WTC11 (cell line): Measurements from ENCODE around the gene PRRC2A. TPM values are rescaled to one million over a fixed set of nuclear protein-coding genes. Genes with fewer than 3 reads are reported as not detected.

Experiments
- ATAC-seq: fragments of 200-7000 bp; cut with Tn5 transposase; 2 replicates; pipeline ENCODE4 v1.10.0; 2021; ENCODE audit warnings: mild to moderate bottlenecking, moderate library complexity
- CTCF ChIA-PET: fragments of 300-600 bp; sonication (Branson Sonifier 250); formaldehyde crosslinking; loops from one replicate; lab custom pipeline; 2021; ENCODE audit warnings: antibody characterized with exemption; lab: Charles Lee
- POLR2A ChIA-PET: fragments of 350-600 bp; sonication (Branson Sonifier 250); formaldehyde crosslinking; loops from one replicate; lab custom pipeline; 2021; ENCODE audit warnings: antibody characterized with exemption; lab: Charles Lee
- DNase-seq: peaks from one replicate; pipeline ENCODE4 v3.0.0; 2021; ENCODE audit warnings: low spot score
- H3K27ac Mint-ChIP-seq: 2 replicates; pipeline ENCODE4 v1.8.0; 2021; ENCODE audit warnings: mixed read lengths
- H3K27me3 Mint-ChIP-seq: 2 replicates; pipeline ENCODE4 v1.8.0; 2021; ENCODE audit warnings: low read depth, mild to moderate bottlenecking, moderate library complexity, mixed read lengths
- H3K36me3 Mint-ChIP-seq: 2 replicates; pipeline ENCODE4 v1.8.0; 2021; ENCODE audit warnings: mixed read lengths
- H3K4me1 Mint-ChIP-seq: 2 replicates; pipeline ENCODE4 v1.8.0; 2022; ENCODE audit warnings: mixed read lengths
- H3K4me3 Mint-ChIP-seq: 2 replicates; pipeline ENCODE4 v1.8.0; 2021; ENCODE audit warnings: mild to moderate bottlenecking, moderate library complexity, mixed read lengths
- H3K9me3 Mint-ChIP-seq: 2 replicates; pipeline ENCODE4 v1.8.0; 2021; ENCODE audit warnings: mixed read lengths
- E2F1 ChIP-seq: sonication (generic); formaldehyde crosslinking; IDR thresholded peaks from 2 replicates; pipeline ENCODE4 v1.8.0; 2022; ENCODE audit warnings: mild to moderate bottlenecking, missing genetic modification reagents
- ELF4 ChIP-seq: sonication (generic); formaldehyde crosslinking; IDR thresholded peaks from 2 replicates; pipeline ENCODE4 v1.8.1; 2022; ENCODE audit warnings: low read depth, mild to moderate bottlenecking, moderate library complexity, missing genetic modification reagents
- ESRRA ChIP-seq: sonication (generic); formaldehyde crosslinking; IDR thresholded peaks from 2 replicates; pipeline ENCODE4 v1.8.1; 2022; ENCODE audit warnings: mild to moderate bottlenecking, missing genetic modification reagents, borderline replicate concordance
- FOXJ3 ChIP-seq: sonication (generic); formaldehyde crosslinking; IDR thresholded peaks from 2 replicates; pipeline ENCODE4 v1.9.0; 2021; ENCODE audit warnings: missing genetic modification reagents, mild to moderate bottlenecking, borderline replicate concordance
- GABPB1 ChIP-seq: sonication (generic); formaldehyde crosslinking; IDR thresholded peaks from 2 replicates; pipeline ENCODE4 v1.8.1; 2023; ENCODE audit warnings: mild to moderate bottlenecking, missing genetic modification reagents
- HMGA2 ChIP-seq: fragments of 250-450 bp; sonication (Bioruptor Pico); IDR thresholded peaks from 2 replicates; pipeline ENCODE4 v1.4.0; 2021; ENCODE audit warnings: mild to moderate bottlenecking, moderate library complexity
- JUN ChIP-seq: sonication (generic); formaldehyde crosslinking; IDR thresholded peaks from 2 replicates; pipeline ENCODE4 v1.8.0; 2023; ENCODE audit warnings: mild to moderate bottlenecking, missing genetic modification reagents
- NFATC4 ChIP-seq: fragments of 250-450 bp; sonication (Bioruptor Pico); IDR thresholded peaks from 2 replicates; pipeline ENCODE4 v1.9.0; 2021; ENCODE audit warnings: mild to moderate bottlenecking
- NFE2L1 ChIP-seq: sonication (generic); formaldehyde crosslinking; IDR thresholded peaks from 2 replicates; pipeline ENCODE4 v1.8.1; 2023; ENCODE audit warnings: missing genetic modification reagents
- NR3C1 ChIP-seq: sonication (generic); formaldehyde crosslinking; conservative IDR thresholded peaks from 2 replicates; pipeline ENCODE4 v1.8.1; 2023; ENCODE audit warnings: low read depth, mild to moderate bottlenecking, missing genetic modification reagents
- PRDM15 ChIP-seq: sonication (generic); formaldehyde crosslinking; IDR thresholded peaks from 2 replicates; pipeline ENCODE4 v1.8.0; 2022; ENCODE audit warnings: missing genetic modification reagents
- RORB ChIP-seq: fragments of 250-450 bp; sonication (Bioruptor Pico); IDR thresholded peaks from 2 replicates; pipeline ENCODE4 v1.9.0; 2021; ENCODE audit warnings: mild to moderate bottlenecking
- SOX15 ChIP-seq: fragments of 250-450 bp; sonication (Bioruptor Pico); IDR thresholded peaks from 2 replicates; pipeline ENCODE4 v1.9.0; 2021; ENCODE audit warnings: mild to moderate bottlenecking
- TEAD1 ChIP-seq: sonication (generic); formaldehyde crosslinking; IDR thresholded peaks from 2 replicates; pipeline ENCODE4 v1.8.0; 2022; ENCODE audit warnings: mild to moderate bottlenecking, missing genetic modification reagents
- ZBTB21 ChIP-seq: sonication (generic); formaldehyde crosslinking; IDR thresholded peaks from 2 replicates; pipeline ENCODE4 v1.8.1; 2023; ENCODE audit warnings: mild to moderate bottlenecking, missing genetic modification reagents, borderline replicate concordance
- ZNF138 ChIP-seq: sonication (generic); formaldehyde crosslinking; conservative IDR thresholded peaks from 2 replicates; pipeline ENCODE4 v1.8.1; 2022; ENCODE audit warnings: mild to moderate bottlenecking, moderate library complexity, missing genetic modification reagents
- ZNF232 ChIP-seq: sonication (generic); formaldehyde crosslinking; IDR thresholded peaks from 2 replicates; pipeline ENCODE4 v1.8.0; 2022; ENCODE audit warnings: mild to moderate bottlenecking, missing genetic modification reagents
- ZNF423 ChIP-seq: fragments of 250-450 bp; sonication (Bioruptor Pico); IDR thresholded peaks from 2 replicates; pipeline ENCODE4 v2.1.2; 2022; ENCODE audit warnings: mild to moderate bottlenecking, moderate library complexity
- ZNF671 ChIP-seq: fragments of 250-450 bp; sonication (Bioruptor Pico); IDR thresholded peaks from 2 replicates; pipeline ENCODE4 v1.8.0; 2021; ENCODE audit warnings: mild to moderate bottlenecking
- total RNA-seq: library from RNA; stranded (reverse); gene quantifications from 3 replicates; pipeline ENCODE4 v1.2.3, GENCODE V29; 2021
- TF ChIP-seq, protein P1 (sequence below): fragments of 250-450 bp; sonication (Bioruptor Pico); IDR thresholded peaks from 2 replicates; pipeline ENCODE4 v1.9.0; 2021; ENCODE audit warnings: moderate library complexity, mild to moderate bottlenecking, inconsistent platforms, borderline replicate concordance
- TF ChIP-seq, protein P2 (sequence below): fragments of 250-450 bp; sonication (Bioruptor Pico); conservative IDR thresholded peaks from 2 replicates; pipeline ENCODE4 v1.9.0; 2021; ENCODE audit warnings: mild to moderate bottlenecking
- TF ChIP-seq, protein P3 (sequence below): sonication (generic); formaldehyde crosslinking; IDR thresholded peaks from 2 replicates; pipeline ENCODE4 v1.8.1; 2022; ENCODE audit warnings: mild to moderate bottlenecking, moderate library complexity, missing genetic modification reagents

The PRRC2A gene
- total RNA-seq, 1 experiment from 2014 or later = 372 TPM

- Mint-ChIP-seq H3K27ac (no peak overlapping the region; the same call in 1 of the 2 replicates), H3K36me3 (peaks cover 75% of the 10 kb centered on the region), H3K27me3 (no peaks in the 10 kb centered on the region; the same call in 1 of the 2 replicates), H3K4me1 (no peaks in the 10 kb centered on the region), H3K4me3 (no peak overlapping the region), H3K9me3 (no peaks in the 10 kb centered on the region)
- CTCF ChIA-PET = interaction anchor here (1.4 kb wide), 1 partner anchor 84 kb away, joined by 4 read pairs; no protein-coding TSS in a partner anchor
- no peak for TF ChIP-seq ZNF671 (CRISPR knock-in tag)
- no peak for TF ChIP-seq ZNF423 (CRISPR knock-in tag)
- no peak for TF ChIP-seq ZNF138
- no peak for TF ChIP-seq FOXJ3 (CRISPR knock-in tag)
- no peak for TF ChIP-seq SOX15 (CRISPR knock-in tag)
- 0 out of 2 replicates have a peak, but pooled peaks have one; percentile 28 for TF ChIP-seq JUN
- POLR2A ChIA-PET = interaction anchor here (0.5 to 1.1 kb wide), 2 partner anchors 17 to 46 kb away, joined by 3 to 5 read pairs; no protein-coding TSS in a partner anchor
- DNase-seq (no peak), ATAC-seq (no peak)
Measured at GRCh38 chr6:31634969-31635575, 14.6 kb downstream of the PRRC2A start.

DNA sequence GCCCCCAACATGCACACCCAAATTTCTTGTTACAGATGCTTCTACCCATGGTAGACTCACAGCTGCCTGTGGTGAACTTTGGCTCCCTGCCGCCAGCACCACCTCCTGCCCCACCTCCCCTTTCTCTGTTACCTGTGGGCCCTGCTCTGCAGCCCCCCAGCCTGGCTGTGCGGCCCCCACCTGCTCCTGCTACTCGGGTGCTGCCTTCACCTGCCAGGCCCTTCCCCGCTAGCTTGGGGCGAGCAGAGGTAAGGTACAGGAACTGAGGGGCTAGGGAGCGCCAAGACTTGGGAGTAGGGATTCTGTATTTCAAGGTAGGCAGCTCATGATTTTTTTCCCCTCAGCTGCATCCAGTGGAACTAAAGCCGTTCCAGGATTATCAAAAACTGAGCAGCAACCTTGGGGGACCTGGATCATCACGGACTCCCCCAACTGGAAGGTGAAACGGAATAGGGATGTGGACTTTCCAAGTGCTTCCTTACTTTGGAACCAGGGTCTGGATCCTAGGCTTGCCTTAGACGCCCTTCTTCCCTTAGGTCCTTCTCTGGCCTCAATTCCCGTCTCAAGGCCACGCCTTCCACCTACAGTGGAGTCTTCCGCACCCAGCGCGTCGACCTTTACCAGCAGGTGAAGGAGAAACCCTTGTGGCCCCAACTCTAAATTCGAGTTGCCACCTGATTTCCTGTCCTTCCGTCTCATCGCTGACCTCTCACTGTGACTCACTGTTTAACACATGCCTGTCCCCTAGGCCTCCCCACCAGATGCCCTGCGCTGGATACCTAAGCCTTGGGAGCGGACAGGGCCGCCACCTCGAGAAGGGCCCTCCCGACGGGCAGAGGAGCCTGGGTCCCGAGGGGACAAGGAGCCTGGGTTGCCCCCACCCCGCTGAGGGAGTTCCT is 16.4 kb downstream of the PRRC2A start:
- Mint-ChIP-seq H3K4me1 (no peaks in the 10 kb centered on the region), H3K36me3 (peaks cover 77% of the 10 kb centered on the region)
- TF ChIP-seq TEAD1 (CRISPR knock-in tag) (no peak), HMGA2 (CRISPR knock-in tag) (no peak), PRDM15 (CRISPR knock-in tag) (no peak), ZNF232 (CRISPR knock-in tag) (no peak), ELF4 (CRISPR knock-in tag) (no peak)
- TF ChIP-seq, protein P1, sequence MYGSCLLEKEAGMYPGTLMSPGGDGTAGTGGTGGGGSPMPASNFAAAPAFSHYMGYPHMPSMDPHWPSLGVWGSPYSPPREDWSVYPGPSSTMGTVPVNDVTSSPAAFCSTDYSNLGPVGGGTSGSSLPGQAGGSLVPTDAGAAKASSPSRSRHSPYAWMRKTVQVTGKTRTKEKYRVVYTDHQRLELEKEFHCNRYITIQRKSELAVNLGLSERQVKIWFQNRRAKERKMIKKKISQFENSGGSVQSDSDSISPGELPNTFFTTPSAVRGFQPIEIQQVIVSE = no peak
- TF ChIP-seq, all 79 proteins: peak for 0
- ChIA-PET POLR2A (interaction anchor here (0.7 to 1.2 kb wide), 2 partner anchors 27 to 103 kb away, joined by 3 to 4 read pairs; partner anchors contain the start of genes GPANK1 and MSH5), CTCF (interaction anchor here (0.5 to 0.9 kb wide), 2 partner anchors 80 to 133 kb away, joined by 3 to 5 read pairs; no protein-coding TSS in a partner anchor)
- ATAC-seq (no peak), DNase-seq (no peak)
- Mint-ChIP-seq H3K9me3 (no peaks in the 10 kb centered on the region), H3K27ac (peak overlapping the region; percentile 66), H3K27me3 (no peaks in the 10 kb centered on the region), H3K4me3 (no peak overlapping the region)

GRCh38 chr6:31639043-31639442 is 18.5 kb downstream of the PRRC2A start:
- CTCF ChIA-PET = interaction anchor here (0.6 to 1.6 kb wide), 4 partner anchors 13 to 447 kb away, joined by 3 to 4 read pairs (median 3); no protein-coding TSS in a partner anchor
- TF ChIP-seq, protein P2, sequence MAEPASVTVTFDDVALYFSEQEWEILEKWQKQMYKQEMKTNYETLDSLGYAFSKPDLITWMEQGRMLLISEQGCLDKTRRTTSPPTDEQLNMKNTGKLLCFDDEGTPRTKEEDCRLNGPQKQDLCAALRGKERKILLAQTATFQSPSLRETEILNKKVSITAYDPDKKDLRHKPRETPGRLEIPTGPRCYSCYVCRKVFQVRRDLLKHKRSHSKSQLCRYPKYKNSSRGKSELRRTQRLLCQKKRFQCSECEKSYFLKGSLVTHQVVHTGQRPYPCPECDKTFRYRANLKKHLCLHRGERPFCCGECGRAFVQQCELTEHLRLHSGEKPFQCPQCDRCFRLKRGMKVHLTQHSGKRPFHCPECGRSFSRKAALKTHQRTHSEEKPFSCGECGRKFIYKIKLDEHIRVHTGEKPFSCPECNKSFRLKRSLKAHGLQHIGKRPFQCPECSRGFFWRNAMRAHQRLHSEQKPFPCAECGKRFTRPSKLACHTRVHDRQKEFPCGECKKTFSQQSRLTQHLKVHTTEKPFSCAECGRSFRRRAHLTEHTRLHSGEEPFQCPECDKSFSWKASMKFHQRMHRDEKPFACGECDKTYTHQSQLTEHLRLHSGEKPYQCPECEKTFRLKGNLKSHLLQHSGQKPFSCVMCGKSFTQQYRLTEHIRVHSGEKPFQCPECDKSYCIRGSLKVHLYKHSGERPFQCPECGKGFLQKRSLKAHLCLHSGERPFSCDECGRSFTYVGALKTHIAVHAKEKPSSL = peak; percentile 70; the same call in 1 of the 2 replicates
- TF ChIP-seq NFATC4 (0 out of 2 replicates have a peak, but pooled peaks have one; percentile 70), GABPB1 (no peak), ZBTB21 (CRISPR knock-in tag) (no peak), ESRRA (CRISPR knock-in tag) (no peak), RORB (no peak), E2F1 (CRISPR knock-in tag) (no peak), NFE2L1 (no peak), HMGA2 (CRISPR knock-in tag) (no peak), NR3C1 (CRISPR knock-in tag) (no peak)
- TF ChIP-seq, protein P3, sequence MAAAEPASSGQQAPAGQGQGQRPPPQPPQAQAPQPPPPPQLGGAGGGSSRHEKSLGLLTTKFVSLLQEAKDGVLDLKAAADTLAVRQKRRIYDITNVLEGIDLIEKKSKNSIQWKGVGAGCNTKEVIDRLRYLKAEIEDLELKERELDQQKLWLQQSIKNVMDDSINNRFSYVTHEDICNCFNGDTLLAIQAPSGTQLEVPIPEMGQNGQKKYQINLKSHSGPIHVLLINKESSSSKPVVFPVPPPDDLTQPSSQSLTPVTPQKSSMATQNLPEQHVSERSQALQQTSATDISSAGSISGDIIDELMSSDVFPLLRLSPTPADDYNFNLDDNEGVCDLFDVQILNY = no peak

More at GRCh38 chr6:31639043-31639442, 18.5 kb downstream of the PRRC2A start:
- no peaks in the 10 kb centered on the region for H3K4me1 Mint-ChIP-seq
- H3K9me3 Mint-ChIP-seq = no peaks in the 10 kb centered on the region
- no peak overlapping the region for H3K4me3 Mint-ChIP-seq
- H3K27me3 Mint-ChIP-seq = no peaks in the 10 kb centered on the region
- ATAC-seq (no peak; the same call in 1 of the 2 replicates), DNase-seq (no peak)
- H3K36me3 Mint-ChIP-seq = peaks cover 73% of the 10 kb centered on the region
- POLR2A ChIA-PET = interaction anchor here (0.6 to 2.0 kb wide), 7 partner anchors 8 to 100 kb away, joined by 3 to 7 read pairs (median 4); partner anchors contain the start of gene BAG6
- peak overlapping the region; percentile 21; the same call in 1 of the 2 replicates for H3K27ac Mint-ChIP-seq
